Activated CD4-positive, alpha-beta T cell treated with anti-CD3 and anti-CD28 coated beads for 24 hours (primary cell): Measurements from ENCODE around the gene RPS6KB2.
"Not testable (repeated sequence)": the region's sequence is repeated elsewhere in the genome, so short reads cannot be mapped to it uniquely, and the experiment has no call there.

Experiments
- DNase-seq, 2 donors: peaks; one replicate each; pipeline ENCODE4 v3.0.0-alpha.2; 2020; ENCODE audit warnings: low read depth in 2 of 2

Gene RPS6KB2

GRCh38 chr11:67397986-67398660, 30.2 kb upstream of the RPS6KB2 start:
- no peak for DNase-seq

GRCh38 chr11:67398661-67399563, 29.4 kb upstream of the RPS6KB2 start:
- no peak for DNase-seq

GRCh38 chr11:67400251-67400941, 27.9 kb upstream of the RPS6KB2 start:
- DNase-seq = no peak

GRCh38 chr11:67400942-67401494, 27.3 kb upstream of the RPS6KB2 start:
- no peak for DNase-seq

GRCh38 chr11:67401495-67402191, 26.7 kb upstream of the RPS6KB2 start, which contains the start of gene PPP1CA:
PPP1CA (minus strand) TSS chr11:67401858; CDS start chr11:67401782, 76 bp downstream.
- peak; percentile 85 to 87 for DNase-seq

- not testable (repeated sequence) for DNase-seq
Measured at GRCh38 chr11:67402192-67402839, 26.0 kb upstream of the RPS6KB2 start.

GRCh38 chr11:67403085-67403484, 25.2 kb upstream of the RPS6KB2 start:
- DNase-seq = not testable (repeated sequence)

- DNase-seq = no peak
Measured at GRCh38 chr11:67404515-67405195, 23.6 kb upstream of the RPS6KB2 start.

GRCh38 chr11:67405196-67405567, 23.1 kb upstream of the RPS6KB2 start:
- no peak for DNase-seq

GRCh38 chr11:67405688-67406339, 22.5 kb upstream of the RPS6KB2 start:
- no peak for DNase-seq

- DNase-seq = no peak
Measured at GRCh38 chr11:67406420-67406968, 21.8 kb upstream of the RPS6KB2 start.

GRCh38 chr11:67406969-67407687, 21.2 kb upstream of the RPS6KB2 start:
- no peak for DNase-seq

- DNase-seq = no peak
Measured at GRCh38 chr11:67407688-67408163, 20.6 kb upstream of the RPS6KB2 start.

- DNase-seq = no peak
Measured at GRCh38 chr11:67408437-67409200, 19.7 kb upstream of the RPS6KB2 start.

GRCh38 chr11:67409261-67409666, 19.0 kb upstream of the RPS6KB2 start:
- no peak for DNase-seq

- no peak for DNase-seq
Measured at GRCh38 chr11:67409781-67410368, 18.4 kb upstream of the RPS6KB2 start.

GRCh38 chr11:67410369-67410831, 17.9 kb upstream of the RPS6KB2 start:
- DNase-seq = no peak
